ENCODE data around the gene HOXD8.

The HOXD8 gene

GRCh38 chr2:176160986-176161824 lies 31.7 kb downstream of the HOXD8 start:
- DNase-seq = no peak

- no peak for DNase-seq
Measured at GRCh38 chr2:176161825-176162626, 32.5 kb downstream of the HOXD8 start.

DNA sequence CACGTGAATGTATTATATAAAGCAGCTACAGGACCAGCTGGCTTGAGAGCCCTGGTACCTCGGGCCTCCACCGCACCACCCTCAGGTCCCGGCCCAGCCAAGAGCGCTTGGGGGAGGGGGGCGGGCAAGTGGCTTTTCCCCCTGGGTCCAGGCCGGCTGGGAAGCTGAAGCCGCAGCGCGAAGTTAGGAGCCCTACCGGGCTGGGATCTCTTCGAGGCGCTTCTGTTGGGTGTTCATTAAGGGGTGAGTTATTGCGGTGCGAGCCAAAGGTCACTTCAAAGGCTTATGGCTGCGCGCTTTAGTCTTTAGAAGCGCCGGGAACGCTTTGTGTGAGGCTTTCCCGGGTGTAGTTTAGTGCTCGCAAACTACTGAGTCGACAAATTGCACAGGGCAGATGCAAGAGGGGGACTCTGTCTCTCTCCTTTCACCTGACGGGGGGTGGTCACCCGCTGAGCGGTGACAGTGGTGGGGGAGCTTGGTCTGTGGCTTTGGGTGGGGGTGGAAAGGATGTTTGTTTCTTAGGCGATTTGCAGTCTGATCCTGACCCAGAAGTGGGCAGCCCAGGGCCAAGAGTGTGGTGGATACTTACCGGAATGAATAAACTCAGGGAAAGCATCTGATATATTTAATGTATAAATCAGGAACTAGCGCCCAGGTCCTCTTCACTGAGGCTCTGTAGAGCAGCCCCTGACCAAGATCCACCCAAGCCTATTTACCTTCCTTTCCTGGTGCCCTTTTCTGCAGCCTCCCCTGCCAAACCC lies 33.6 kb downstream of the HOXD8 start:
- no peak for DNase-seq

GRCh38 chr2:176163672-176164056 lies 34.2 kb downstream of the HOXD8 start:
- DNase-seq = no peak

GRCh38 chr2:176164201-176164600 lies 34.7 kb downstream of the HOXD8 start:
- DNase-seq = no peak

DNA sequence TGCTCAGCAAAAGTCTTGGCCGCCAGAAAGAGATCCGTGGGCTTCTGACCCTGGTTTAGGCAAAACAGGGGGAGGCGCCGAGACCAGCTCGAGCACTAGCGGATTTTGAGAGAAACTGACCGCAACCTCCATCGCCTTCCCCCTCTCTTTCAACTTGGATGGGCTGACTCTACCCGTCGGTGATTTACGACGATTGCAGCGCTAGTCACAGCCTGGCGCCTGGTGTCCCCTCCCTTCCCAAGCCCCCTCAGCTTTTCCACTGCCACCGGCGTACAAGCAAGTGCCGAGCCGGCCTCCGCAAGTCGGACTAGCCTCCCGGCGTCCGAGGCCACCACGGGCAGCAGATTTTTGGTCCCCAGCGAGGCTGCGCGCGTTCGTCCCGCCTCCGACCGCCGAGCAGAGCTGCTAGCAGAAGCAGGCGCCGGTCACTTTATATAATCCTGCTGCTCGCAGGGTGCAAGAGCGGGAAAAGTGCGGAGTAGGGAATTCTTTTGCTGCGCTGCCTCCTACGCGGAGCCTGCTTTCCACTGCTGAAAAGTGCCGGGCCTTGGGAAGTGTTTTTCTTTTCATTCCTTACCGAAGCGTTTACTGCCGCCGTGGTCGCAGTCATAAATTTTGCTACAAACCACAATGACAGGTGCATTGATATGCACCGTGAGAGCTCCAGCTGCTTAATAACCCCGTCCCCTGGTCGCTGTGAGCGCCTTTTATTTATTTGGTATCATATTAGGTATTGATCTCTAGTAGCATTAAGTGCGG lies 35.3 kb downstream of the HOXD8 start:
- DNase-seq = no peak

GRCh38 chr2:176165370-176166050 lies 36.0 kb downstream of the HOXD8 start:
- DNase-seq = no peak

- DNase-seq = no peak
Measured at GRCh38 chr2:176166272-176166671, 36.8 kb downstream of the HOXD8 start.

GRCh38 chr2:176167398-176167797 lies 37.9 kb downstream of the HOXD8 start:
- DNase-seq = no peak

GRCh38 chr2:176169181-176169580 lies 39.7 kb downstream of the HOXD8 start:
- DNase-seq = no peak

GRCh38 chr2:176169711-176170110 lies 40.2 kb downstream of the HOXD8 start:
- DNase-seq = no peak

- DNase-seq = no peak
Measured at GRCh38 chr2:176170602-176171305, 41.2 kb downstream of the HOXD8 start.

DNA sequence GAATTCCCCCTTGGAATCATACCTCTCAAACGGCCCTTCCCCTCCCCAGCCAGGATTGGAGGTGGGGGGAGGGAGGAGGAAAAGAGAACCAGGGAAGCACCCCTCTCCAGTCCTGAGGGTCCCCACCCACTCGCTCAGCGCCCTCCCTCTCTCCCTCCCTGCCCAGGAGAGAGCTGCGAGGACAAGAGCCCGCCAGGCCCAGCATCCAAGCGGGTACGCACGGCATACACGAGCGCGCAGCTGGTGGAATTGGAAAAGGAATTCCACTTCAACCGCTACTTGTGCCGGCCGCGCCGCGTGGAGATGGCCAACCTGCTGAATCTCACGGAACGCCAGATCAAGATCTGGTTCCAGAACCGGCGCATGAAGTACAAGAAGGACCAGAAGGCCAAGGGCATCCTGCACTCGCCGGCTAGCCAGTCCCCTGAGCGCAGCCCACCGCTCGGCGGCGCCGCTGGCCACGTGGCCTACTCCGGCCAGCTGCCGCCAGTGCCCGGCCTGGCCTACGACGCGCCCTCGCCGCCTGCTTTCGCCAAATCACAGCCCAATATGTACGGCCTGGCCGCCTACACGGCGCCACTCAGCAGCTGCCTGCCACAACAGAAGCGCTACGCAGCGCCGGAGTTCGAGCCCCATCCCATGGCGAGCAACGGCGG lies 42.0 kb downstream of the HOXD8 start:
- DNase-seq = no peak

DNA sequence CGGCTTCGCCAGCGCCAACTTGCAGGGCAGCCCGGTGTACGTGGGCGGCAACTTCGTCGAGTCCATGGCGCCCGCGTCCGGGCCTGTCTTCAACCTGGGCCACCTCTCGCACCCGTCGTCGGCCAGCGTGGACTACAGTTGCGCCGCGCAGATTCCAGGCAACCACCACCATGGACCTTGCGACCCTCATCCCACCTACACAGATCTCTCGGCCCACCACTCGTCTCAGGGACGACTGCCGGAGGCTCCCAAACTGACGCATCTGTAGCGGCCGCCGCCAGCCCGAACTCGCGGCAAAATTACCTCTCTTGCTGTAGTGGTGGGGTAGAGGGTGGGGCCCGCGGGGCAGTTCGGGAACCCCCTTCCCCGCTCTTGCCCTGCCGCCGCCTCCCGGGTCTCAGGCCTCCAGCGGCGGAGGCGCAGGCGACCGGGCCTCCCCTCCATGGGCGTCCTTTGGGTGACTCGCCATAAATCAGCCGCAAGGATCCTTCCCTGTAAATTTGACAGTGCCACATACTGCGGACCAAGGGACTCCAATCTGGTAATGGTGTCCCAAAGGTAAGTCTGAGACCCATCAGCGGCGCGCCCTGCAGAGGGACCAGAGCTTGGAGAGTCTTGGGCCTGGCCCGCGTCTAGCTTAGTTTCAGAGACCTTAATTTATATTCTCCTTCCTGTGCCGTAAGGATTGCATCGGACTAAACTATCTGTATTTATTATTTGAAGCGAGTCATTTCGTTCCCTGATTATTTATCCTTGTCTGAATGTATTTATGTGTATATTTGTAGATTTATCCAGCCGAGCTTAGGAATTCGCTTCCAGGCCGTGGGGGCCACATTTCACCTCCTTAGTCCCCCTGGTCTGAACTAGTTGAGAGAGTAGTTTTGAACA lies 42.7 kb downstream of the HOXD8 start:
- no peak for DNase-seq

DNA sequence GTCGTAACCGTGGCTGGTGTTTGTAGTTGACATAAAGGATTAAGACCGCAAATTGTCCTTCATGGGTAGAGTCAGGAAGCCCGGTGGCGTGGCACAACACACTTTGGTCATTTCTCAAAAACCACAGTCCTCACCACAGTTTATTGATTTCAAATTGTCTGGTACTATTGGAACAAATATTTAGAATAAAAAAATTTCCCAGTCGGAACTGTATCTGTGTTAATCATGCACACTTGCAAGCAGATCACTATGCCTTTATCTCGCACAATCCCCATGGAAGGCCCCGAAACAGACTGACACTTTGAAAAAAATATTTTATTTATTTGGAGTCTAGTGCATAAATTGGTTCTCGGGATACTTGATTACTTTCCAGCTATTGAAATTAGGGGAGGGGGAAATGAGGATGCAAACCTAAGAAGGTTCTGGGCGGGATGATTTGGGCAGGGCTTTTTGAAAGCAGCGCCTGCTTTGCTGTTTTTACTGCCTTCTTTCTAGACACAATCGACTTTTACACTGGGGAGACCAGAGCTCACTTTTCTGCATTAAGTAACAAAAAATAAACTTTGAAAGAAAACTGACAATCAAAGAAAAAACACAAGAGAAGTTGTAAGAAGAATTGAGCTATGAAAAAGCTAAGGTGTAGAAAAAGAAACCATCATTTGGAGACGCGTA lies 43.5 kb downstream of the HOXD8 start:
- no peak for DNase-seq

DNA sequence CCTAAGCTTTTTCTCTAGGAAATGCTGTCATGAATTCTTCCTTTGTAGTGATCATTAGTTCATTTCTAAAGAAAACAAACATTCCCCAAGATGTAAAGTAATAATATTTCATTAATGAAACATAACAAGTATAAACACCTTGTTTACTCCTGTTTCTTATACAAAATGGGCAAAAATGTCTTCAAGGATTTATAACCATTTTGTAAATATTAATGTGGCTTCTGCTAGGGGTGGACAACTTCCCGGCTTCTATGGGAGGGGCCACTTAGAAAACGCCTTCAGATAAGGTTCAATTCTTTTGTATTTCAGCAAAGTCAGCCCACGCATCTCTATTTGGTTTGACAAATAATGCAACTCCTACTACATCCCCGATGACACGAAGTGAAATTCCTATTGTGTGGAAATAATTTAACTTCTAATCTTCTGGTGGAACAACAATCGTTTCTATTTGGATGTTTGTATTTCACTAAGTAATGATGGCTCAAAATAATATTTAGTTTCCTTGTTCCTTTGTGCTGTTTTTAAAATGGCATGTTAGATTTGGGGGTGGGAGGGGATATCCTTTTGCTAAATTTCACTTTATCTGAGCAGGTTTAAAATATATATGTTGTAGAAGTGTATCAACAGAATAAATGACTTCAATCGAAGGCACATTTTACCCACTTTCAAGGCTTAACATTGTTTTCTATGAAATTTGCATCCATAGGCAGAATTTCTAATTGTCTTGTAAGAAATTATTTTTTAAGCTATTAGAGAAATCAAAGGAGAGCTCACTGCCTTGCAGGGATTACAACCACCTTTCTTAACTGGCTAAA lies 44.3 kb downstream of the HOXD8 start:
- DNase-seq = no peak

GRCh38 chr2:176174382-176174823 lies 44.9 kb downstream of the HOXD8 start:
- no peak for DNase-seq
